Measurements from ENCODE around the gene TXNDC2.

- TF ChIP-seq SMAD5 (IDR thresholded peaks at IDR 0.05; ENCODE audit: low read depth): no peak
- no peak for TF ChIP-seq NR2C2 (IDR thresholded peaks at IDR 0.05; ENCODE audit: borderline replicate concordance, control insufficient read depth, insufficient read length, low read depth)
- TF ChIP-seq BHLHE40 (IDR thresholded peaks at IDR 0.05; ENCODE audit: borderline replicate concordance in 1 of 2, low read depth in 2 of 2, low read length in 1 of 2): no peak
- TF ChIP-seq MAX (IDR thresholded peaks at IDR 0.05; ENCODE audit: low read depth, low read length): no peak
- no peak for TF ChIP-seq POLR2AphosphoS5 (IDR thresholded peaks at IDR 0.05; ENCODE audit: low read length)
- TF ChIP-seq MEF2A (IDR thresholded peaks at IDR 0.05; ENCODE audit: insufficient read depth, low read depth, low read length): no peak
- no peak for TF ChIP-seq RCOR1 (conservative IDR thresholded peaks at IDR 0.05; ENCODE audit: low read depth, low read length)
- TF ChIP-seq E2F4 (IDR thresholded peaks at IDR 0.05; ENCODE audit: low read depth, low read length): no peak
- TF ChIP-seq CEBPB (IDR thresholded peaks at IDR 0.05; ENCODE audit: borderline replicate concordance in 1 of 2, low read depth in 2 of 2, low read length in 2 of 2): no peak
- no peak for TF ChIP-seq SKIL (IDR thresholded peaks at IDR 0.05; ENCODE audit: low read depth, poor library complexity, severe bottlenecking)
- TF ChIP-seq TAF1 (IDR thresholded peaks at IDR 0.05; ENCODE audit: borderline replicate concordance, low read depth, low read length): no peak
- TF ChIP-seq CTCF (IDR thresholded peaks at IDR 0.05 in 2 of 3, conservative IDR thresholded peaks at IDR 0.05 in 1 of 3; ENCODE audit: control insufficient read depth in 2 of 3, extremely low read depth in 1 of 3, insufficient read depth in 1 of 3, low read depth in 3 of 3, low read length in 3 of 3): no peak
- TF ChIP-seq TARDBP (IDR thresholded peaks at IDR 0.05; ENCODE audit: borderline replicate concordance): no peak
These were observed 26.5 kb upstream of the TXNDC2 start for GRCh38 chr18:9859232-9859631.
